CD4-positive, alpha-beta T cell (primary cell): ENCODE results near the gene DIS3L2. TPM values are rescaled to one million over a fixed set of nuclear protein-coding genes. Genes with fewer than 3 reads are reported as not detected.
"Not testable (repeated sequence)": the region's sequence is repeated elsewhere in the genome, so short reads cannot be mapped to it uniquely, and the experiment has no call there.

ENCODE experiments used
- ATAC-seq: fragments of 200-7000 bp; cut with Tn5 transposase; one replicate; pipeline ENCODE4 v1.10.0; 2022; ENCODE audit warnings: mild to moderate bottlenecking; ENCODE audit not compliant: poor library complexity
- CTCF ChIA-PET: fragments of 350-600 bp; sonication (Branson Sonifier 250); formaldehyde crosslinking; loops from one replicate; lab custom pipeline; 2021; ENCODE audit warnings: antibody characterized with exemption, inconsistent platforms; lab: Charles Lee
- POLR2A ChIA-PET: fragments of 350-600 bp; sonication (Branson Sonifier 250); formaldehyde crosslinking; loops from one replicate; lab custom pipeline; 2021; ENCODE audit warnings: antibody characterized with exemption, inconsistent platforms; lab: Charles Lee
- DNase-seq, 14 experiments: peaks; one replicate each; pipeline ENCODE4 v3.0.0-alpha.2; 2013 to 2020; ENCODE audit warnings: mixed read lengths in 2 of 14
- H3K27ac ChIP-seq, 2 donors: one replicate each; pipeline versions ENCODE4 v1.5.1 to v1.7.0; 2013; ENCODE audit warnings: low read length in 2 of 2, low read depth in 1 of 2, mild to moderate bottlenecking in 1 of 2
- H3K27me3 ChIP-seq, 2 experiments: 1 replicate in 1 of 2; 2 replicates in 1 of 2; pipeline versions ENCODE4 v1.6.1 to v1.7.0; 2013; ENCODE audit warnings: low read length in 2 of 2, control low read depth in 1 of 2, mild to moderate bottlenecking in 1 of 2, moderate library complexity in 1 of 2; ENCODE audit not compliant: insufficient read depth in 2 of 2, control insufficient read depth in 1 of 2
- H3K36me3 ChIP-seq: one replicate; pipeline ENCODE4 v1.6.1; 2013; ENCODE audit warnings: low read length, control low read depth; ENCODE audit not compliant: insufficient read depth
- H3K4me1 ChIP-seq: one replicate; pipeline ENCODE4 v1.6.1; 2013; ENCODE audit warnings: low read length, control low read depth; ENCODE audit not compliant: insufficient read depth
- H3K4me3 ChIP-seq: one replicate; pipeline ENCODE4 v1.5.1; 2013; ENCODE audit warnings: mild to moderate bottlenecking, low read length, moderate library complexity
- H3K9me3 ChIP-seq, 2 experiments: 1 replicate in 1 of 2; 2 replicates in 1 of 2; pipeline versions ENCODE4 v1.6.1 to v1.7.0; 2013; ENCODE audit warnings: low read length in 2 of 2, mild to moderate bottlenecking in 2 of 2, control low read depth in 1 of 2, moderate library complexity in 1 of 2; ENCODE audit not compliant: control insufficient read depth in 1 of 2, insufficient read depth in 1 of 2
- H3K27ac Mint-ChIP-seq: one replicate; pipeline ENCODE4 v1.8.0; 2020; ENCODE audit warnings: mixed read lengths
- H3K27me3 Mint-ChIP-seq: one replicate; pipeline ENCODE4 v1.8.0; 2021; ENCODE audit warnings: mixed read lengths
- H3K36me3 Mint-ChIP-seq: one replicate; pipeline ENCODE4 v1.8.0; 2021; ENCODE audit warnings: low read depth, mixed read lengths
- H3K4me1 Mint-ChIP-seq: one replicate; pipeline ENCODE4 v1.8.0; 2021; ENCODE audit warnings: low read depth, mixed read lengths
- H3K4me3 Mint-ChIP-seq: one replicate; pipeline ENCODE4 v1.8.0; 2020; ENCODE audit warnings: mild to moderate bottlenecking, mixed read lengths
- H3K9me3 Mint-ChIP-seq: one replicate; pipeline ENCODE4 v1.8.0; 2020; ENCODE audit warnings: mixed read lengths
- CTCF ChIP-seq: fragments of 200-600 bp; IDR thresholded peaks from one replicate; pipeline ENCODE4 v1.8.0; 2022; ENCODE audit warnings: antibody characterized with exemption, mild to moderate bottlenecking
- intact Hi-C, 2 experiments: fragments of 100-400 bp; cut with DNase I in 1 of 2; cut with micrococcal nuclease in 1 of 2; formaldehyde crosslinking; loops; one replicate each; pipeline versions ENCODE4 v1.15.1 to v1.9.0; 2023 to 2025; cut with DNase I, micrococcal nuclease
- total RNA-seq, 174 experiments: library from RNA in 2 of 174; stranded (reverse) in 2 of 174; gene quantifications; one replicate each; pipeline ENCODE4 v1.2.3 and lab custom pipeline; 2021 to 2026

DIS3L2 gene
- total RNA-seq, 2 experiments from 2014 or later: 59.8 to 62.9 TPM

DNA sequence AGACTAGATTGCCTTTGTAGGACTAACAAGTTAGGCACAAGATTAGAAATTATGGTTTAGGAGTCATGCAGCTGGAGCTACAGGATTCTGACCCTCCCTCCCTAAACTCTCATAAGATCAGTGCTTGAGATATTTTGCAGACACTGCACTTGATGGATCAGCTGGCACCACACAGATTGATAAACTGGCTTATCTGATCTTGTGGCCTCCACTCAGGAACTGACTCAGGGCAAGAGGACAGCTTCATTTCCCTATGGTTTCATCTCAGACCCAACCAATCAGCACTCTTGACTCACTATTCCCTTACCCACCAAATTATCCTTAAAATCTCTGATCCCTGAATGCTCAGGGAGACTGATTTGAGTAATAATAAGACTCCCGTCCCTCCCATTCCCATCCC is 152.3 kb downstream of the DIS3L2 start:
- Mint-ChIP-seq H3K36me3 (peaks cover 19% of the 10 kb centered on the region), H3K9me3 (peaks cover 5% of the 10 kb centered on the region), H3K4me1 (peaks cover 28% of the 10 kb centered on the region), H3K4me3 (no peak overlapping the region), H3K27ac (no peak overlapping the region), H3K27me3 (no peaks in the 10 kb centered on the region)
- no peaks in the 10 kb centered on the region for H3K4me1 ChIP-seq
- CTCF ChIA-PET: no interaction called here
- H3K9me3 ChIP-seq: no peaks in the 10 kb centered on the region
- ATAC-seq: no peak
- H3K27ac ChIP-seq: no peak overlapping the region
- POLR2A ChIA-PET: no interaction called here
- DNase-seq: no peak
- no peak for TF ChIP-seq CTCF
- H3K4me3 ChIP-seq: no peak overlapping the region
- H3K27me3 ChIP-seq: no peaks in the 10 kb centered on the region
- intact Hi-C loops: no loop called here
- no peaks in the 10 kb centered on the region for H3K36me3 ChIP-seq

DNA sequence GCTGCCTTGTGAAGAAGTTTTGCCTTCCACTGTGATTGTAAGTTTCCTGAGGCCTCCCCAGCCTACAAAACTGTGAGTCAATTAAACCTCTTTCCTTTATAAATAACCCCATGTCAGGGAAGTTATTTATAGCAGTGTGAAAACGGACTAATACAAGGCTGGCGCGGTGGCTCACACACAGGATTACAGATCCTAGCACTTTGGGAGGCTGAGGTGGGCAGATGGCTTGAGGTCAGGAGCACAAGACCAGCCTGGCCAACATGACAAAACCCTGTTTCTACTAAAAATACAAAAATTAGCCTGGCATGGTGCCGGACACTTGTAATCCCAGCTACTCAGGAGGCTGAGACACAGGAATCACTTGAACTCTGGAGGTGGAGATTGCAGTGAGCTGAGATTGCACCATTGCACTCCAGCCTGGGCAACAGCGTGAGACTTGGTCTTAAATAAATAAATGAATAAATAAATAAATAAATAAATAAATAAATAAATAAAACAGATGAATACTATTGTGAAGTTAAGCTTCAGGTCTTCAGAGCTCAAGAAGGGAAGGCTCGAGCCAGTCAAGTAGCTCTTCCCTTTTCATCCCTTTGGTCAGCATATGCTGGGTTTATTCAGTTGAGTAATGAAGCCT is 154.3 kb downstream of the DIS3L2 start:
- peaks cover 13% of the 10 kb centered on the region for H3K36me3 Mint-ChIP-seq
- CTCF ChIA-PET, intact Hi-C loops, H3K27ac ChIP-seq, H3K27ac Mint-ChIP-seq, H3K27me3 Mint-ChIP-seq, H3K9me3 ChIP-seq, H3K4me1 ChIP-seq, H3K36me3 ChIP-seq, H3K9me3 Mint-ChIP-seq, H3K27me3 ChIP-seq, DNase-seq, ATAC-seq, H3K4me3 Mint-ChIP-seq, H3K4me3 ChIP-seq: not testable (repeated sequence)
- peaks cover 28% of the 10 kb centered on the region for H3K4me1 Mint-ChIP-seq
- POLR2A ChIA-PET: interaction anchor here (0.7 kb wide), 1 partner anchor 154 kb away, joined by 4 read pairs; the partner anchor contains the start of gene DIS3L2

GRCh38 chr2:232116852-232117251 is 155.3 kb downstream of the DIS3L2 start:
- no peaks in the 10 kb centered on the region for H3K36me3 ChIP-seq
- H3K27me3 ChIP-seq: no peaks in the 10 kb centered on the region
- H3K27ac ChIP-seq: no peak overlapping the region
- peaks cover 13% of the 10 kb centered on the region for H3K36me3 Mint-ChIP-seq
- POLR2A ChIA-PET: no interaction called here
- peaks cover 26% of the 10 kb centered on the region for H3K4me1 Mint-ChIP-seq
- CTCF ChIA-PET: no interaction called here
- no peaks in the 10 kb centered on the region for H3K27me3 Mint-ChIP-seq
- no peaks in the 10 kb centered on the region for H3K9me3 ChIP-seq
- no peak for ATAC-seq
- TF ChIP-seq CTCF: no peak
- H3K4me3 ChIP-seq: no peak overlapping the region
- intact Hi-C loops: no loop called here
- DNase-seq: no peak
- no peaks in the 10 kb centered on the region for H3K4me1 ChIP-seq
- peaks cover 5% of the 10 kb centered on the region for H3K9me3 Mint-ChIP-seq
- no peak overlapping the region for H3K27ac Mint-ChIP-seq
- no peak overlapping the region for H3K4me3 Mint-ChIP-seq

GRCh38 chr2:232117413-232117812 is 155.9 kb downstream of the DIS3L2 start:
- TF ChIP-seq CTCF: no peak
- ATAC-seq (no peak), DNase-seq (no peak)
- Histone ChIP-seq H3K4me1 (no peaks in the 10 kb centered on the region), H3K27ac (no peak overlapping the region), H3K27me3 (no peaks in the 10 kb centered on the region), H3K9me3 (no peaks in the 10 kb centered on the region), H3K4me3 (no peak overlapping the region), H3K36me3 (no peaks in the 10 kb centered on the region)
- POLR2A ChIA-PET: no interaction called here
- CTCF ChIA-PET: no interaction called here
- H3K36me3 Mint-ChIP-seq: peaks cover 10% of the 10 kb centered on the region
- intact Hi-C loops: no loop called here
- no peak overlapping the region for H3K4me3 Mint-ChIP-seq
- peaks cover 20% of the 10 kb centered on the region for H3K4me1 Mint-ChIP-seq
- no peaks in the 10 kb centered on the region for H3K27me3 Mint-ChIP-seq
- H3K9me3 Mint-ChIP-seq: peaks cover 5% of the 10 kb centered on the region
- no peak overlapping the region for H3K27ac Mint-ChIP-seq
